Right lobe of liver (tissue), 4 donors: ENCODE results near the gene LIMK1.

Experiments
- CTCF ChIP-seq, 4 donors: fragments of 200-600 bp in 3 of 4; fragments of 450-650 bp in 1 of 4; IDR thresholded peaks; one replicate each; pipeline versions ENCODE4 v1.5.1 to v1.8.0; 2016 to 2022; ENCODE audit warnings: antibody characterized with exemption in 4 of 4, mild to moderate bottlenecking in 2 of 4
- POLR2A ChIP-seq: fragments of 450-650 bp; IDR thresholded peaks from one replicate; pipeline ENCODE4 v1.6.1; 2017; ENCODE audit warnings: antibody characterized with exemption, mild to moderate bottlenecking
- donor health status: DM: no; HTN: no; CAD: no.
- donor health status: DM: no; HTN: no; CAD: no.
- donor health status: DM: no; HTN: yes; CAD: no.

GRCh38 chr7:74087791-74088453, 4.3 kb downstream of the LIMK1 start:
- TF ChIP-seq CTCF (IDR thresholded peaks at IDR 0.05) = no peak
- no peak for TF ChIP-seq POLR2A
